ENCODE data around the gene PRKD2. TPM values are rescaled to one million over a fixed set of nuclear protein-coding genes. Genes with fewer than 3 reads are reported as not detected.

Gene PRKD2
- total RNA-seq, 1 experiment from 2014 or later: 98.3 TPM

DNA sequence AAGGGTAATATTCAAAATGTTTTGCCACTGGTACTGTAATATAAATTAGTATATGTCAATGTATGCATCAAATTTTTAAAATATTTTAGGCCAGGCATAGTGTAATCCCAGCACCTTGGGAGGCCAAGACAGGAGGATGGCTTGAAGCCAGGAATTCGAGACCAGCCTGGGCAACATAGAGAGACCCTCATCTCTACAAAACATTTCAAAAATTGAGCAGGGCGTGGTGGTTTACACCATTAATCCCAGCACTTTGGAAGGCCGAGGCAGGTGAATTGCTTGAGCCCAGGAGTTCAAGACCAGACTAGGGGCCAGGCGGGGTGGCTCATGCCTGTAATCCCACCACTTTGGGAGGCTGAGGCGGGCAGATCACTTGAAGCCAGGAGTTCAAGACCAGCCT is 43.4 kb upstream of the PRKD2 start:
- Mint-ChIP-seq H3K27me3 (ENCODE audit: unreplicated experiment) (no peaks in the 10 kb centered on the region), H3K27ac (ENCODE audit: unreplicated experiment) (no peak overlapping the region), H3K36me3 (ENCODE audit: insufficient read depth, unreplicated experiment) (peaks cover 13% of the 10 kb centered on the region), H3K9me3 (ENCODE audit: low read depth, unreplicated experiment) (no peaks in the 10 kb centered on the region), H3K4me1 (ENCODE audit: low read depth, unreplicated experiment) (peaks cover 10% of the 10 kb centered on the region), H3K4me3 (ENCODE audit: low read depth, unreplicated experiment) (no peak overlapping the region)
- BruUV-seq (replicated peaks): no TSS peak
- CTCF ChIA-PET: interaction anchor here (1.2 kb wide), 1 partner anchor 10 kb away, joined by 3 read pairs; no protein-coding TSS in a partner anchor
- TF ChIP-seq, protein P1, sequence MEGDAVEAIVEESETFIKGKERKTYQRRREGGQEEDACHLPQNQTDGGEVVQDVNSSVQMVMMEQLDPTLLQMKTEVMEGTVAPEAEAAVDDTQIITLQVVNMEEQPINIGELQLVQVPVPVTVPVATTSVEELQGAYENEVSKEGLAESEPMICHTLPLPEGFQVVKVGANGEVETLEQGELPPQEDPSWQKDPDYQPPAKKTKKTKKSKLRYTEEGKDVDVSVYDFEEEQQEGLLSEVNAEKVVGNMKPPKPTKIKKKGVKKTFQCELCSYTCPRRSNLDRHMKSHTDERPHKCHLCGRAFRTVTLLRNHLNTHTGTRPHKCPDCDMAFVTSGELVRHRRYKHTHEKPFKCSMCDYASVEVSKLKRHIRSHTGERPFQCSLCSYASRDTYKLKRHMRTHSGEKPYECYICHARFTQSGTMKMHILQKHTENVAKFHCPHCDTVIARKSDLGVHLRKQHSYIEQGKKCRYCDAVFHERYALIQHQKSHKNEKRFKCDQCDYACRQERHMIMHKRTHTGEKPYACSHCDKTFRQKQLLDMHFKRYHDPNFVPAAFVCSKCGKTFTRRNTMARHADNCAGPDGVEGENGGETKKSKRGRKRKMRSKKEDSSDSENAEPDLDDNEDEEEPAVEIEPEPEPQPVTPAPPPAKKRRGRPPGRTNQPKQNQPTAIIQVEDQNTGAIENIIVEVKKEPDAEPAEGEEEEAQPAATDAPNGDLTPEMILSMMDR (IDR thresholded peaks at IDR 0.05; ENCODE audit: unreplicated experiment): no peak
- DNase-seq: no peak
- intact Hi-C loops (cut with micrococcal nuclease; ENCODE audit: unreplicated experiment): no loop called here

GRCh38 chr19:46759817-46760333 is 43.0 kb upstream of the PRKD2 start:
- no peak for DNase-seq
- Mint-ChIP-seq H3K36me3 (ENCODE audit: insufficient read depth, unreplicated experiment) (peaks cover 13% of the 10 kb centered on the region), H3K27me3 (ENCODE audit: unreplicated experiment) (no peaks in the 10 kb centered on the region), H3K4me1 (ENCODE audit: low read depth, unreplicated experiment) (peaks cover 5% of the 10 kb centered on the region), H3K4me3 (ENCODE audit: low read depth, unreplicated experiment) (no peak overlapping the region), H3K9me3 (ENCODE audit: low read depth, unreplicated experiment) (no peaks in the 10 kb centered on the region), H3K27ac (ENCODE audit: unreplicated experiment) (no peak overlapping the region)
- no TSS peak for BruUV-seq (replicated peaks)
- CTCF ChIA-PET: interaction anchor here (1.2 kb wide), 1 partner anchor 10 kb away, joined by 3 read pairs; no protein-coding TSS in a partner anchor
- intact Hi-C loops (cut with micrococcal nuclease; ENCODE audit: unreplicated experiment): loop anchor here (10.0 kb wide), 2 partner anchors 235 to 275 kb away; no protein-coding TSS in a partner anchor
- TF ChIP-seq, protein P1 (IDR thresholded peaks at IDR 0.05; ENCODE audit: unreplicated experiment): no peak

DNA sequence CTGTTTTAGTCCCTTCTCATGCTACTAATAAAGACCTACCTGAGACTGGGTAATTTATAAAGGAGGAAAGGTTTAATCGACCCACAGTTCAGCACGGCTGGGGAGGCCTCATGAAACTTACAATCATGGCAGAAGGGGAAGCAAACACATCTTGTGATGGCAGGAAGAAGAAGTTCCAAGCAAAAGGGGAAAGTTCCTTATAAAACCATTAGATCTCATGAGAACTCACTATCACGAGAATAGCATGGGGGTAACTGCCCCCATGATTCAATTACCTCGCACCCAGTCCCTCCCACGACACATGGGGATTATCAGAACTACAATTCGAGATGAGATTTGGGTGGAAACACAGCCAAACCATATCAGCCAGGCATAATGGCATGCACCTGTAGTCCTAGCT is 42.3 kb upstream of the PRKD2 start:
- H3K4me1 Mint-ChIP-seq (ENCODE audit: low read depth, unreplicated experiment): no peaks in the 10 kb centered on the region
- no peak overlapping the region for H3K27ac Mint-ChIP-seq (ENCODE audit: unreplicated experiment)
- H3K4me3 Mint-ChIP-seq (ENCODE audit: low read depth, unreplicated experiment): no peak overlapping the region
- CTCF ChIA-PET: no interaction called here
- intact Hi-C loops (cut with micrococcal nuclease; ENCODE audit: unreplicated experiment): loop anchor here (10.0 kb wide), 2 partner anchors 236 to 276 kb away; no protein-coding TSS in a partner anchor
- no TSS peak for BruUV-seq (replicated peaks)
- H3K9me3 Mint-ChIP-seq (ENCODE audit: low read depth, unreplicated experiment): no peaks in the 10 kb centered on the region
- no peaks in the 10 kb centered on the region for H3K27me3 Mint-ChIP-seq (ENCODE audit: unreplicated experiment)
- DNase-seq: no peak
- TF ChIP-seq, protein P1 (IDR thresholded peaks at IDR 0.05; ENCODE audit: unreplicated experiment): no peak
- peaks cover 13% of the 10 kb centered on the region for H3K36me3 Mint-ChIP-seq (ENCODE audit: insufficient read depth, unreplicated experiment)

DNA sequence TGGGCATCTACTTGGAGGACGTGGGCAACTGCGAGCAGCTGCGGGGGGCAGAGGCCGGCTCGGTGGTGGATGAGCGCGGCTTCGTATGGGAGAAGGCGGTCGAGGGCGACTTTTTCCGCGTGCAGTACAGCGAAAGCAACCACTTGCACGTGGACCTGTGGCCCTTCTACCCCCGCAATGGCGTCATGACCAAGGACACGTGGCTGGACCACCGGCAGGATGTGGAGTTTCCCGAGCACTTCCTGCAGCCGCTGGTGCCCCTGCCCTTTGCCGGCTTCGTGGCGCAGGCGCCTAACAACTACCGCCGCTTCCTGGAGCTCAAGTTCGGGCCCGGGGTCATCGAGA is 39.6 kb upstream of the PRKD2 start:
- no peak overlapping the region for H3K4me3 Mint-ChIP-seq (ENCODE audit: low read depth, unreplicated experiment)
- CTCF ChIA-PET: interaction anchor here (2.7 kb wide), 1 partner anchor 83 kb away, joined by 49 read pairs; no protein-coding TSS in a partner anchor
- peaks cover 20% of the 10 kb centered on the region for H3K36me3 Mint-ChIP-seq (ENCODE audit: insufficient read depth, unreplicated experiment)
- DNase-seq: no peak
- intact Hi-C loops (cut with micrococcal nuclease; ENCODE audit: unreplicated experiment): loop anchor here (2.0 to 10.0 kb wide), 3 partner anchors 84 to 278 kb away; no protein-coding TSS in a partner anchor
- H3K9me3 Mint-ChIP-seq (ENCODE audit: low read depth, unreplicated experiment): no peaks in the 10 kb centered on the region
- BruUV-seq (replicated peaks): no TSS peak
- H3K27ac Mint-ChIP-seq (ENCODE audit: unreplicated experiment): no peak overlapping the region
- no peaks in the 10 kb centered on the region for H3K27me3 Mint-ChIP-seq (ENCODE audit: unreplicated experiment)
- H3K4me1 Mint-ChIP-seq (ENCODE audit: low read depth, unreplicated experiment): no peaks in the 10 kb centered on the region
- TF ChIP-seq, protein P1 (IDR thresholded peaks at IDR 0.05; ENCODE audit: unreplicated experiment): no peak

Measured in Calu3 (cell line).